K562 (cell line): ENCODE results near the gene SUPT5H. TPM values are rescaled to one million over a fixed set of nuclear protein-coding genes. Genes with fewer than 3 reads are reported as not detected.

Experiments used
- CAMTA2 ChIP-seq: fragments of 250-450 bp; sonication (Bioruptor Pico); conservative IDR thresholded peaks from 2 replicates; pipeline ENCODE4 v1.5.1; 2022
- ELF1 ChIP-seq: fragments of 200-800 bp; sonication (Bioruptor generic); IDR thresholded peaks from 2 replicates; pipeline ENCODE4 v1.6.1; 2016; ENCODE audit warnings: missing genetic modification characterization, missing compliant biosample characterization
- EP300 ChIP-seq: IDR thresholded peaks from 2 replicates; pipeline ENCODE4 v1.6.1; 2012; ENCODE audit warnings: low read length, improper control_type of control experiment
- HDAC2 ChIP-seq: fragments of 450-650 bp; IDR thresholded peaks from 2 replicates; pipeline ENCODE4 v1.6.1; 2016; ENCODE audit warnings: mild to moderate bottlenecking
- JUN ChIP-seq, 2 experiments: sonication (generic) in 1 of 2; formaldehyde crosslinking in 1 of 2; IDR thresholded peaks; 2 replicates each; pipeline versions ENCODE4 v1.6.1 to v1.8.0; 2012 to 2022; ENCODE audit warnings: borderline replicate concordance in 2 of 2, mild to moderate bottlenecking in 2 of 2, improper control_type of control experiment in 1 of 2, low read depth in 1 of 2, low read length in 1 of 2, missing genetic modification reagents in 1 of 2
- NR2F6 ChIP-seq: fragments of 450-650 bp; formaldehyde crosslinking; IDR thresholded peaks from 2 replicates; pipeline ENCODE4 v1.4.0; 2020; ENCODE audit warnings: mild to moderate bottlenecking
- RCOR1 ChIP-seq, 2 experiments: IDR thresholded peaks; 2 replicates each; pipeline ENCODE4 v1.6.1; 2012; ENCODE audit warnings: low read depth in 2 of 2, low read length in 2 of 2, borderline replicate concordance in 1 of 2, improper control_type of control experiment in 1 of 2
- TAF1 ChIP-seq: IDR thresholded peaks from 2 replicates; pipeline ENCODE4 v1.6.1; 2011; ENCODE audit warnings: mild to moderate bottlenecking, low read length, moderate library complexity; ENCODE audit not compliant: insufficient read depth, control insufficient read depth, severe bottlenecking; ENCODE audit errors: extremely low read depth
- TAF9B ChIP-seq: fragments of 450-650 bp; IDR thresholded peaks from 2 replicates; pipeline ENCODE4 v1.6.1; 2018; ENCODE audit warnings: mild to moderate bottlenecking; ENCODE audit not compliant: partially characterized antibody
- ZNF41 ChIP-seq: fragments of 250-450 bp; sonication (Bioruptor Pico); conservative IDR thresholded peaks from 2 replicates; pipeline ENCODE4 v1.4.0; 2020; ENCODE audit warnings: mild to moderate bottlenecking
- polyA plus RNA-seq, 8 experiments: library from polyadenylated mRNA; depleted of rRNA in 4 of 8; stranded (reverse) in 5 of 8; unstranded in 3 of 8; fragments of >200 nt; fragmentation: Nextera tagmentation in 2 of 8; fragmentation: Illumina TruSeq in 1 of 8; extraction: Ambion mirVana in 2 of 8; extraction: Trizol in 1 of 8; gene quantifications; 2 replicates each; pipeline versions ENCODE4 v1.2.1 to v1.2.3, GENCODE V29; 2011 to 2014; ENCODE audit warnings: inconsistent platforms in 1 of 8, missing spikeins in 1 of 8
- total RNA-seq, 7 experiments: library from RNA; depleted of rRNA in 6 of 7; stranded (reverse); fragments of >200 nt in 6 of 7; fragmentation: Illumina TruSeq in 2 of 7; extraction: Trizol in 2 of 7; gene quantifications; 2 replicates each; pipeline versions ENCODE4 v1.2.1 to v1.2.3, GENCODE V29; 2011 to 2021; ENCODE audit warnings: low replicate concordance in 1 of 7
- TF ChIP-seq, protein P1 (sequence below), 3 experiments: fragments of 200-800 bp in 1 of 3; sonication (Bioruptor generic) in 1 of 3; sonication (generic) in 1 of 3; formaldehyde crosslinking in 1 of 3; IDR thresholded peaks; 2 replicates each; pipeline versions ENCODE4 v1.6.1 to v1.8.0; 2016 to 2022; ENCODE audit warnings: mild to moderate bottlenecking in 2 of 3, missing compliant biosample characterization in 2 of 3, missing genetic modification characterization in 2 of 3, missing genetic modification reagents in 1 of 3

SUPT5H gene
- total and polyA plus RNA-seq, 9 of the 15 experiments (the other 6 are each of a cell fraction or from before 2014, with no cell fraction given) = 13.3 to 85.9 (median 35.9) TPM

DNA sequence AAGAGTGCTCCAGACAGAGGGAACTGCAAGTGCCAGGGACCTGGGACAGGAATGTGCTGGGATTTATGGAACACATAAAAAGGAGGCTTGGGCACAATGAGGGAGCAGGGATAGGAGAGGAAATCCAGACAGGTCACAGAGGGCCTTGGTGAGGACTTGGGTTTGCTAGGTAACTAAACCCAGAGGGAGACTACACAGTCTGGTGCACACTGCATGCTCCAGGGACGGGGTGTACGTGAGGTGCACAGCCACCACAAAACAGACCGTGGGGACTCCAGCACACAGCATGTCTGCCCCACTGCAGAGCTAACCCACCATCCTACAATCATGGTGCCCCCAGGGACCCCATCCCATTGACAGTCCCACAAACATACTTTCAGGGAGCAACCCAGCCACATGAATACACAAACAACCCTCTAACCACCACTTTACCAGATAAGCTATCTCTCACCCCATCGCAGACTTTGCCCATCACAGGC lies 44.3 kb upstream of the SUPT5H start (continued):
- TF ChIP-seq CAMTA2 (CRISPR knock-in tag) (no peak), TAF9B (no peak), RCOR1 (IDR thresholded peaks at IDR 0.05; ENCODE audit: borderline replicate concordance in 1 of 2, low read depth in 2 of 2, low read length in 2 of 2) (peak in 1 of 2 experiments; percentile 68; a peak in 2 of 4 replicates), ELF1 (tag) (no peak), TAF1 (no peak), ZNF41 (CRISPR knock-in tag) (no peak), JUN (IDR thresholded peaks at IDR 0.05; ENCODE audit: borderline replicate concordance, low read depth, low read length) (0 out of 2 replicates have a peak, but pooled peaks have one; percentile 47), JUN (CRISPR knock-in tag; IDR thresholded peaks at IDR 0.05; ENCODE audit: borderline replicate concordance) (no peak), EP300 (peak; percentile 42; the same call in 1 of the 2 replicates), NR2F6 (CRISPR knock-in tag) (no peak), HDAC2 (0 out of 2 replicates have a peak, but pooled peaks have one; percentile 47)
- TF ChIP-seq, protein P1, sequence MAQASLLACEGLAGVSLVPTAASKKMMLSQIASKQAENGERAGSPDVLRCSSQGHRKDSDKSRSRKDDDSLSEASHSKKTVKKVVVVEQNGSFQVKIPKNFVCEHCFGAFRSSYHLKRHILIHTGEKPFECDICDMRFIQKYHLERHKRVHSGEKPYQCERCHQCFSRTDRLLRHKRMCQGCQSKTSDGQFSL (CRISPR knock-in tag; IDR thresholded peaks at IDR 0.05) = no peak
- TF ChIP-seq, protein P1 (tag; IDR thresholded peaks at IDR 0.05) = no peak
